Thyroid gland (tissue), 4 donors: ENCODE results near the gene SRGAP2B. TPM values are rescaled to one million over a fixed set of nuclear protein-coding genes. Genes with fewer than 3 reads are reported as not detected.

Source experiments
- small RNA-seq: library from RNA; depleted of rRNA; stranded (forward); fragments of <200 nt; gene quantifications from one replicate; pipeline ENCODE3, GENCODE V24; 2016
- total RNA-seq, 4 donors: library from RNA; depleted of rRNA; stranded (reverse); fragments of >200 nt; gene quantifications; one replicate each; pipeline ENCODE4 v1.2.3, GENCODE V29; 2016

SRGAP2B gene
- total RNA-seq, 4 donors from 2014 or later: 8.0 to 12.0 (median 11.6) TPM

Small RNAs within 50 kb of the gene (small RNA-seq; reads per million reads assigned to genes)
- gene AC242498.1: not detected

Other genes with a start within 250 kb of the SRGAP2B start
- under 1 TPM in 1 of 4 donors, not detected in 3; 0.22 TPM for gene FAM72D, start 646 bp upstream of the SRGAP2B start, total RNA-seq
- gene PPIAL4D, start 146.8 kb upstream of the SRGAP2B start, total RNA-seq: not detected